Astrocyte (in vitro differentiated cells and primary cell): ENCODE measurements around the gene SPATA6L.

ENCODE experiments used
- CTCF ChIP-seq: IDR thresholded peaks from 2 replicates; pipeline ENCODE4 v1.5.1; 2011; ENCODE audit warnings: low read depth, mild to moderate bottlenecking, inconsistent platforms, low read length, moderate library complexity; ENCODE audit not compliant: insufficient read depth
- EZH2 ChIP-seq: IDR thresholded peaks from 2 replicates; pipeline ENCODE4 v1.6.1; 2012; ENCODE audit warnings: mild to moderate bottlenecking, low read length, inconsistent platforms; ENCODE audit not compliant: insufficient read depth

DNA sequence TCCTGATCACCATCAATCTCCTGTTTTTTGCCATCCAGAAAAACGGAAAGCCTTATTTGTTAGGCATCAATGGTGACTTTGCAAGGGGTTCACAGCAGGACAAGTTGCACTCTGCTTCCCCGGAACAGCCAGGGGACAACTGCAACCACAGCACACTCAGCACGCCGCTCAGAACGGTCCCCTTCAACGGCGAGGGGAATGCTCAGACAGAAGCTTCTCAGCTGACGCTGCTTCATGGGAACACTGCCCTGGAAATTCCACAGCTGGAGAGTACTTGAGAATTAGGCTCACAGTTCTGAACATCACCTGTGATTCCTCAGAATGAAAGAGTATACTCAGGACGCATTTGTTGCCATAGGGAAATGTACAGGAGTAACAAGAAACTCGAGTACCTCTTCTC, 44.3 kb downstream of the SPATA6L start:
- TF ChIP-seq CTCF = no peak
- no peak for TF ChIP-seq EZH2
